Esophagus squamous epithelium (tissue), 4 donors: ENCODE results near the gene CDH6.

Experiments used
- POLR2A ChIP-seq, 4 donors: fragments of 450-650 bp; IDR thresholded peaks; one replicate each; pipeline ENCODE4 v1.6.1; 2017; ENCODE audit warnings: antibody characterized with exemption in 4 of 4, mild to moderate bottlenecking in 4 of 4, moderate library complexity in 3 of 4
- TF ChIP-seq, protein P1 (sequence below), 6 experiments: fragments of 450-650 bp in 4 of 6; fragments of 200-600 bp in 2 of 6; sonication (generic) in 2 of 6; IDR thresholded peaks; one replicate each; pipeline ENCODE4 v1.5.1; 2016 to 2019; ENCODE audit warnings: antibody characterized with exemption in 6 of 6, mild to moderate bottlenecking in 4 of 6, moderate library complexity in 4 of 6

DNA sequence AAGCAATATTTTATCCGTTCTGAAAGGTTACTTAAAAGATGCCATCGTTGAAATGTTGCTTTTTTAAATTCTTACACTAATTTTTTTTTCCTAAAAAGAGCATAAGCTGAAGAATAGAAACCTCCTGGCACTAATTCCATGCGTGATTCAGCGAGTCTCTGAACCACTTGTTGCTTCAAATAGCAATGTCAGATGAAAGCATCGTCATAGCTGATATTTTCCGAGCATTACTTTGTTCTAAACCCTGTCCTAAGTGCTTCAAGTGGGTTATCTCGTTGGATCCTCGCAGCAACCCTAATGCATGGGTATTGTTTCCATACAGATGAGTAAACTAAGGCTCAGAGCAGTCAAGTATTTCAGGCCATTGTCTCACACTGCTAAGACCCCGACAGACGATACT, 79.7 kb downstream of the CDH6 start:
- no peak for TF ChIP-seq POLR2A (IDR thresholded peaks at IDR 0.05)
- TF ChIP-seq, protein P1, sequence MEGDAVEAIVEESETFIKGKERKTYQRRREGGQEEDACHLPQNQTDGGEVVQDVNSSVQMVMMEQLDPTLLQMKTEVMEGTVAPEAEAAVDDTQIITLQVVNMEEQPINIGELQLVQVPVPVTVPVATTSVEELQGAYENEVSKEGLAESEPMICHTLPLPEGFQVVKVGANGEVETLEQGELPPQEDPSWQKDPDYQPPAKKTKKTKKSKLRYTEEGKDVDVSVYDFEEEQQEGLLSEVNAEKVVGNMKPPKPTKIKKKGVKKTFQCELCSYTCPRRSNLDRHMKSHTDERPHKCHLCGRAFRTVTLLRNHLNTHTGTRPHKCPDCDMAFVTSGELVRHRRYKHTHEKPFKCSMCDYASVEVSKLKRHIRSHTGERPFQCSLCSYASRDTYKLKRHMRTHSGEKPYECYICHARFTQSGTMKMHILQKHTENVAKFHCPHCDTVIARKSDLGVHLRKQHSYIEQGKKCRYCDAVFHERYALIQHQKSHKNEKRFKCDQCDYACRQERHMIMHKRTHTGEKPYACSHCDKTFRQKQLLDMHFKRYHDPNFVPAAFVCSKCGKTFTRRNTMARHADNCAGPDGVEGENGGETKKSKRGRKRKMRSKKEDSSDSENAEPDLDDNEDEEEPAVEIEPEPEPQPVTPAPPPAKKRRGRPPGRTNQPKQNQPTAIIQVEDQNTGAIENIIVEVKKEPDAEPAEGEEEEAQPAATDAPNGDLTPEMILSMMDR (IDR thresholded peaks at IDR 0.05) = no peak
